GM12801 (cell line): ENCODE measurements around the gene SLC25A13.

Source experiments
- CTCF ChIP-seq: IDR thresholded peaks from one replicate; pipeline ENCODE4 v1.5.1; 2011; ENCODE audit warnings: control low read depth; ENCODE audit not compliant: insufficient read length; ENCODE audit errors: extremely low read depth

Gene SLC25A13

GRCh38 chr7:96088579-96088978 lies 233.3 kb downstream of the SLC25A13 start:
- no peak for TF ChIP-seq CTCF

GRCh38 chr7:96085953-96086352 lies 235.9 kb downstream of the SLC25A13 start:
- no peak for TF ChIP-seq CTCF

- TF ChIP-seq CTCF, result no peak
Measured at GRCh38 chr7:96084881-96085553, 236.9 kb downstream of the SLC25A13 start.

GRCh38 chr7:96080027-96080426 lies 241.9 kb downstream of the SLC25A13 start:
- TF ChIP-seq CTCF, result no peak

- TF ChIP-seq CTCF, result no peak
Measured at GRCh38 chr7:96076350-96076707, 245.6 kb downstream of the SLC25A13 start.

GRCh38 chr7:96075510-96076349 lies 246.2 kb downstream of the SLC25A13 start:
- TF ChIP-seq CTCF, result no peak

- no peak for TF ChIP-seq CTCF
Measured at GRCh38 chr7:96074871-96075270, 247.0 kb downstream of the SLC25A13 start.
